Breast epithelium (tissue), 3 donors: ENCODE results near the gene PTPRN2.

ENCODE experiments used
- CTCF ChIP-seq, 3 donors: fragments of 450-650 bp; IDR thresholded peaks; one replicate each; pipeline ENCODE4 v1.5.1; 2016 to 2017; ENCODE audit warnings: antibody characterized with exemption in 3 of 3, mild to moderate bottlenecking in 3 of 3, moderate library complexity in 3 of 3
- POLR2AphosphoS5 ChIP-seq, 3 donors: sonication (generic); formaldehyde crosslinking; IDR thresholded peaks; one replicate each; pipeline ENCODE4 v1.6.1; 2017; ENCODE audit warnings: antibody characterized with exemption in 3 of 3

DNA sequence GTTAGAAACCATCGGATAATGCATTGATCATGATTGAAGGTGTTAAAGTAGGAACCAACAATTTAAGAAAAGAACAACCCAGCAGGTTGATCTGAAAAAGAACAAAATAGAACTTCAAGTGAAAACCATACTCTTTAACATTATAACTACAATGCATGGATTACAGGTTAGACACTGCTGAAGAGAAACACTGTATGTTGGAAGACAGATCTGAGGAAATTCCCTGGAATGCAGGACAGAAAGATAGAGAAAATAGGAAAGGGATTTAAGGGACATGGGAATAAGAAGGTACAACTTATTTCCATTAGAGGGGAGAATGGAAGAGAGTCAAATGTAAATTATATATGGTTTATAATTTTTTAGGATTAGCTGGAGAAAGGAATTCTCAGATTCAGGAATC lies 947.5 kb downstream of the PTPRN2 start:
- TF ChIP-seq CTCF (IDR thresholded peaks at IDR 0.05), result no peak
- TF ChIP-seq POLR2AphosphoS5 (IDR thresholded peaks at IDR 0.05), result no peak
